Measurements from ENCODE around the gene GGA2. TPM values are rescaled to one million over a fixed set of nuclear protein-coding genes. Genes with fewer than 3 reads are reported as not detected.

Gene GGA2
- total RNA-seq, 3 donors from 2014 or later: 37.9 to 62.6 (median 47.6) TPM

- Histone ChIP-seq H3K9me3 (no peaks in the 10 kb centered on the region), H3K4me1 (ENCODE audit: low read depth) (no peaks in the 10 kb centered on the region), H3K4me3 (no peak overlapping the region), H3K36me3 (ENCODE audit: low read depth) (peaks cover 9% of the 10 kb centered on the region)
- TF ChIP-seq CTCF (IDR thresholded peaks at IDR 0.05): no peak
- DNase-seq (no peak), ATAC-seq (no peak)
- intact Hi-C loops (cut with DNase I, micrococcal nuclease): no loop called here
Measured at GRCh38 chr16:23537390-23537789, 27.1 kb upstream of the GGA2 start.

GRCh38 chr16:23535901-23536300 lies 25.6 kb upstream of the GGA2 start:
- Histone ChIP-seq H3K9me3 (no peaks in the 10 kb centered on the region), H3K4me3 (no peak overlapping the region), H3K4me1 (ENCODE audit: low read depth) (no peaks in the 10 kb centered on the region), H3K36me3 (ENCODE audit: low read depth) (peaks cover 9% of the 10 kb centered on the region)
- no peak for TF ChIP-seq CTCF (IDR thresholded peaks at IDR 0.05)
- ATAC-seq (no peak), DNase-seq (no peak)
- intact Hi-C loops (cut with DNase I, micrococcal nuclease): no loop called here

- TF ChIP-seq CTCF (IDR thresholded peaks at IDR 0.05): no peak
- H3K9me3 ChIP-seq: no peaks in the 10 kb centered on the region
- no peaks in the 10 kb centered on the region for H3K4me1 ChIP-seq (ENCODE audit: low read depth)
- H3K36me3 ChIP-seq (ENCODE audit: low read depth): peaks cover 9% of the 10 kb centered on the region
- no peak overlapping the region for H3K4me3 ChIP-seq
- DNase-seq: no peak
- intact Hi-C loops (cut with DNase I, micrococcal nuclease): no loop called here
- ATAC-seq: no peak
Measured at GRCh38 chr16:23534868-23535860, 24.9 kb upstream of the GGA2 start.

- Histone ChIP-seq H3K36me3 (ENCODE audit: low read depth) (peaks cover 9% of the 10 kb centered on the region), H3K4me1 (ENCODE audit: low read depth) (no peaks in the 10 kb centered on the region), H3K4me3 (no peak overlapping the region), H3K9me3 (no peaks in the 10 kb centered on the region)
- ATAC-seq (no peak), DNase-seq (no peak)
- intact Hi-C loops (cut with DNase I, micrococcal nuclease): no loop called here
- TF ChIP-seq CTCF (IDR thresholded peaks at IDR 0.05): no peak
Measured at GRCh38 chr16:23532448-23532847, 22.2 kb upstream of the GGA2 start.

- ATAC-seq (no peak), DNase-seq (no peak)
- intact Hi-C loops (cut with DNase I, micrococcal nuclease): no loop called here
- Histone ChIP-seq H3K36me3 (ENCODE audit: low read depth) (peaks cover 4% of the 10 kb centered on the region), H3K9me3 (no peaks in the 10 kb centered on the region), H3K4me3 (no peak overlapping the region), H3K4me1 (ENCODE audit: low read depth) (no peaks in the 10 kb centered on the region)
- no peak for TF ChIP-seq CTCF (IDR thresholded peaks at IDR 0.05)
Measured at GRCh38 chr16:23530062-23530461, 19.8 kb upstream of the GGA2 start.

Measured in mucosa of descending colon (tissue), 3 donors.